Osteocyte (in vitro differentiated cells): ENCODE data around the gene PPIP5K1. TPM values are rescaled to one million over a fixed set of nuclear protein-coding genes. Genes with fewer than 3 reads are reported as not detected.

Experiments used
- DNase-seq: peaks from one replicate; pipeline ENCODE4 v3.0.0; 2021; ENCODE audit warnings: mixed read lengths; ENCODE audit not compliant: unreplicated experiment; ENCODE audit errors: extremely low spot score
- H3K27ac Mint-ChIP-seq: one replicate; pipeline ENCODE4 v1.8.0; 2021; ENCODE audit warnings: mild to moderate bottlenecking, mixed read lengths; ENCODE audit not compliant: unreplicated experiment
- H3K27me3 Mint-ChIP-seq: one replicate; pipeline ENCODE4 v1.8.0; 2021; ENCODE audit warnings: mixed read lengths; ENCODE audit not compliant: unreplicated experiment
- H3K36me3 Mint-ChIP-seq: one replicate; pipeline ENCODE4 v1.8.0; 2021; ENCODE audit warnings: mixed read lengths; ENCODE audit not compliant: unreplicated experiment
- H3K4me1 Mint-ChIP-seq: one replicate; pipeline ENCODE4 v1.8.0; 2021; ENCODE audit warnings: mixed read lengths; ENCODE audit not compliant: unreplicated experiment
- H3K4me3 Mint-ChIP-seq: one replicate; pipeline ENCODE4 v1.8.0; 2021; ENCODE audit warnings: mild to moderate bottlenecking, moderate library complexity, mixed read lengths; ENCODE audit not compliant: unreplicated experiment
- H3K9me3 Mint-ChIP-seq: one replicate; pipeline ENCODE4 v1.8.0; 2021; ENCODE audit warnings: mixed read lengths; ENCODE audit not compliant: unreplicated experiment
- CTCF ChIP-seq: fragments of 200-600 bp; sonication (generic); IDR thresholded peaks from 2 replicates; pipeline ENCODE4 v1.5.0; 2021; ENCODE audit warnings: antibody characterized with exemption, mild to moderate bottlenecking, moderate library complexity
- total RNA-seq: library from RNA; stranded (reverse); gene quantifications from 2 replicates; pipeline ENCODE4 v1.2.1, GENCODE V29; 2021

PPIP5K1 gene
- total RNA-seq, 1 donor from 2014 or later, result 34.5 TPM

DNA sequence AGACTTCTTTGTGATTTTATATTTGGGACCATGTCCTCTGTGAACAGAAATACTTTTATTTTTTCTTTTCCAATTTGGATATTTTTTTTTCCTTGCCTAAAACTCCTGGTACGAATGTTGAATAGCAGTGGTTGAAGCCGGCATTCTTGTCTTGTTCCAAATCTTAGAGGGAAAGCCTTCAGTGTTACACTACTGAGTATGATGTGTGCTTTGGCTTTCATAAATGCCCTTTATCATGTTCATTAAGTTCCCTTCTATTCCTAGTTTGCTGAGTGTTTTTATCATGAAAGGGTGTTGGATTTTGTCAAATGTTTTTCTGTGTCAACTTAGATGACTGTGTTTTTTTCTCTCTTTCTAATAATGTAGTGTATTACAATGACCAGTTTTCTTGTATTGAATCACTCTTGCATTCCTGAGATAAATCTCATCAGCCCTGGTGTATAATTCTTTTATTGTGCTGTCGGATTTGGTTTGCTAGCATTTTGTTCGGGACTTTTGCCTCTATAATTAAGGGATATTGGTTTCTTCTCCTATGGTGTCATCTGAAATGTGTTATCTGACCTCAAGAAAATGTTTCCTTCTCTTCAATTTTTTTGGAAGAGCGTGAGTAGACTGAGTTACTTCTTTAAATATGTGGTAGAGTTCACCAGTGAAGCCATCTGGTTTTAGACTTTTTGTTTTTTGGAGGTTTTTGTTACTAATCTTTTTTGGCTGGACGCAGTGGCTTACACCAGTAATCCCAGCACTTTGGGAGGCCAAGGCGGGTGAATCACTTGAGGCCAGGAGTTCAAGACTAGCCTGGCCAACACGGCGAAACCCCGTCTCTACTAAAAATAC lies 39.3 kb downstream of the PPIP5K1 start:
- peaks cover 7% of the 10 kb centered on the region for H3K9me3 Mint-ChIP-seq
- no peak overlapping the region for H3K4me3 Mint-ChIP-seq
- peaks cover 8% of the 10 kb centered on the region for H3K36me3 Mint-ChIP-seq
- no peaks in the 10 kb centered on the region for H3K4me1 Mint-ChIP-seq
- no peak for TF ChIP-seq CTCF
- no peak overlapping the region for H3K27ac Mint-ChIP-seq
- H3K27me3 Mint-ChIP-seq, result no peaks in the 10 kb centered on the region
- DNase-seq, result no peak

DNA sequence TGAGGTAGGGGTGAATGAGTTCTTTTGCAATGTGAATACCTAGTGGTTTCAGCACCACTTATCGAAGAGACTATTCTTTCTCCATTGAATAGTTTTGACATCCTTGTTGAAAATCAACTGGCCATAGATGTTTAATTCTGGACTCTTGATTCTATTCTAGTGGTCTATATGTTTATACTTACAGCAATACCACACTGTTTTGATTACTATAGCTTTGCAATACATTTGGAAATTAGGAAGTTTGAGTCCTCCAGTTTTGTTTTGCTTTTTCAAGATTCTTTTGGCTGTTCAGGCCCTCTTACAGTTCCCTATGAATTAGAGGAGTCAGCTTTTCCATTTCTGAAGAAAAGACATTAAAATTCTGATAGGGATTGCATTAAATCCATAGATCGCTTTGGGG lies 42.5 kb downstream of the PPIP5K1 start:
- H3K4me3 Mint-ChIP-seq, result no peak overlapping the region
- peaks cover 11% of the 10 kb centered on the region for H3K9me3 Mint-ChIP-seq
- DNase-seq, result no peak
- no peaks in the 10 kb centered on the region for H3K27me3 Mint-ChIP-seq
- TF ChIP-seq CTCF, result no peak
- H3K36me3 Mint-ChIP-seq, result peaks cover 9% of the 10 kb centered on the region
- H3K27ac Mint-ChIP-seq, result no peak overlapping the region
- H3K4me1 Mint-ChIP-seq, result no peaks in the 10 kb centered on the region

DNA sequence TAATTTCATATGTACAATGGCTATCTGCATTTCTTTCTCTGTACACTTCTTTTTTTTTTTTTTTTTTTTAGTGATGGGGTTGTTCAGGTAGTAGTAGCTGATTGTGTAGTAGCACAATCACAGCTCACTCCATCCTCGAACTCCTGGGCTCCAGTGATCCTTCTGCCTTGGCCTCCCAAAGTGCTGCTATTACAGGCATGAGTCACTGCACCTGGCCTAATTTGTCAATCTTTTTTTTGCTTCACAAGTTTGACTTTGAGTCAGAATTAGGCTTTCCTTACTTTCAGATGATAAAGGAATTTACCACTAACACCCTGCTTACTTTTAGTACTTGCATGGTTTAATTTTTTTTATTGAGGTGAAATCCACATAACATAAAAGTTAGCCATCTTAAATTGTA lies 44.6 kb downstream of the PPIP5K1 start:
- H3K27ac Mint-ChIP-seq, result no peak overlapping the region
- H3K4me1 Mint-ChIP-seq, result no peaks in the 10 kb centered on the region
- no peak for TF ChIP-seq CTCF
- no peak overlapping the region for H3K4me3 Mint-ChIP-seq
- H3K36me3 Mint-ChIP-seq, result peaks cover 9% of the 10 kb centered on the region
- peaks cover 11% of the 10 kb centered on the region for H3K9me3 Mint-ChIP-seq
- DNase-seq, result no peak
- no peaks in the 10 kb centered on the region for H3K27me3 Mint-ChIP-seq

DNA sequence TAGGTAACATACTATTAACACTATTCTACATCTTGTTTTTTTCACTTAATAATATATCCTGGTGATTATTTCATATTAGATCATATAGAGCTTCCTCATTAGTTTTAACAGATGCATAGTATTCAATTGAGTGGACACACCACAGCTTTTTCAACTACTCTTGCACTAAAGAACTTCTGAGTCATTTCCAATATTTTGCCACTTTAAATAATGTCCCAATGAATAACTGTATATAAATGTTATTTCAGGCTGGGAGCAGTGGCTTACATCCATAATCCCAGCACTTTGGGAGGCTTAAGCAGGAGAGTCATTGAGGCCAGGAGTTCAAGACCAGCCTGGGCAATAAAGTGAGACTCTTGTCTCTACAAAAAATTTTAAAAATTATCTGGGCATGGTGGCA lies 45.7 kb downstream of the PPIP5K1 start:
- Mint-ChIP-seq H3K4me3 (no peak overlapping the region), H3K27me3 (no peaks in the 10 kb centered on the region), H3K9me3 (peaks cover 11% of the 10 kb centered on the region), H3K4me1 (no peaks in the 10 kb centered on the region), H3K36me3 (peaks cover 9% of the 10 kb centered on the region), H3K27ac (no peak overlapping the region)
- no peak for DNase-seq
- no peak for TF ChIP-seq CTCF

GRCh38 chr15:43541785-43542184 lies 48.2 kb downstream of the PPIP5K1 start:
- Mint-ChIP-seq H3K36me3 (peaks cover 2% of the 10 kb centered on the region), H3K9me3 (peaks cover 4% of the 10 kb centered on the region), H3K4me1 (no peaks in the 10 kb centered on the region), H3K27ac (no peak overlapping the region), H3K27me3 (no peaks in the 10 kb centered on the region), H3K4me3 (no peak overlapping the region)
- TF ChIP-seq CTCF, result no peak
- no peak for DNase-seq
